Nephron (organoid): ENCODE measurements around the gene DET1.

Experiments used
- H3K27ac Mint-ChIP-seq, 3 experiments: 2 replicates each; pipeline ENCODE4 v1.8.0; 2020; ENCODE audit warnings: mixed read lengths in 3 of 3, mild to moderate bottlenecking in 2 of 3, moderate library complexity in 1 of 3
- H3K27me3 Mint-ChIP-seq: 2 replicates; pipeline ENCODE4 v1.8.0; 2021; ENCODE audit warnings: low read depth, mild to moderate bottlenecking, moderate library complexity, mixed read lengths
- H3K36me3 Mint-ChIP-seq: 2 replicates; pipeline ENCODE4 v1.8.0; 2020; ENCODE audit warnings: low read depth, mixed read lengths
- H3K4me1 Mint-ChIP-seq: 2 replicates; pipeline ENCODE4 v1.8.0; 2020; ENCODE audit warnings: mixed read lengths
- H3K4me3 Mint-ChIP-seq, 3 experiments: 2 replicates each; pipeline ENCODE4 v1.8.0; 2020; ENCODE audit warnings: mild to moderate bottlenecking in 3 of 3, mixed read lengths in 3 of 3, moderate library complexity in 2 of 3
- H3K9me3 Mint-ChIP-seq: 2 replicates; pipeline ENCODE4 v1.8.0; 2020; ENCODE audit warnings: mixed read lengths
- TF ChIP-seq, protein P1 (sequence below), 3 experiments: fragments of 200-600 bp; sonication (generic); IDR thresholded peaks; one replicate each; pipeline ENCODE4 v1.5.0; 2021; ENCODE audit warnings: antibody characterized with exemption in 3 of 3; ENCODE audit not compliant: unreplicated experiment in 3 of 3

The DET1 gene

DNA sequence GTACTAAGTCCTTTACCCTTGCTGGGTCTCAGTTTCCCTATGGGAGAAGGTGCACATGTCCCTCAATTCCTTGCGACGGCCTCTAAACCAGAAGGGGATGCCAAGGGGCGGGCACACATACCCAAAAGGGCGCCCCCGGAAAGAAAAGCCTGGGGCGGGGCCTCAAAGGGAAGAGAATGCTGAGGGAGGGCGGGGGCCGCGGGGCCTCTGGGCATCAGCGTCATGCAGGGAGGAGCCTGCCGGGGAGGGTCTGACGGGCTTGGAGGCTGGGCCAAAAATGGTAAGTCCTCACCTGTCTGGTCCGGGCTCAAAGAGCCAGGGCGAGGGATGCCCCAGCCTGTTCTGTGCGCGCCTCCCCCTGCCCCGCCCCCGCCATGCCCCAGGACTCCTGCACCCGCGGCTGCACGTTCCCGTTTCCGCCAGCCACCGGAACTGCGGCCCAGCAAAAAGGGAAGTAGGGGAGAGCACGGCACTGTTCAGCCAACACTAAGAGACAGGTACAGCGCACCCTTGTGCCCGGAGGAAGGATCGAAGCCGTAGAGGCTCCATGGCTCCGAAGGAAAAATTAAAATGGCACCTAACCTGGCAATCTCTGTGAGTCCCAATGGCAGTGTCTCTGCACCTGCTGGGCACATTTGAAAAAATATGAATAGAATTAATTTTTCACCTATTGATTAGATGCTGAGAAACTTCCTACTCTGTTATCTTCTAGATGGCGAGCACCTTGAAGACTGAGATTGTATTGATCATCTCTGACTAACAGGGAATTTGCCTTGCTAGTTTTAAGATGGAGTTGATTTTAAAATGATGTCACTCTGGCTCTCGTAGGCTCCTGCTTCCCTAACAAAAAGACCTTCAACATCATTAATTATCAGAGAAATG lies at the start of gene DET1:
DET1 (minus strand) TSS at position 434 of the 882 bp plus-strand sequence. CDS start 14,976 bp downstream, outside the sequence.
- peak within 1 kb of the TSS; percentile 92 to 96 (median 95) for H3K4me3 Mint-ChIP-seq
- peaks cover 6% of the 10 kb centered on the region for H3K9me3 Mint-ChIP-seq
- H3K27ac Mint-ChIP-seq = peak within 1 kb of the TSS; percentile 81 to 94 (median 92)
- H3K4me1 Mint-ChIP-seq = peaks cover 23% of the 10 kb centered on the region
- TF ChIP-seq, protein P1, sequence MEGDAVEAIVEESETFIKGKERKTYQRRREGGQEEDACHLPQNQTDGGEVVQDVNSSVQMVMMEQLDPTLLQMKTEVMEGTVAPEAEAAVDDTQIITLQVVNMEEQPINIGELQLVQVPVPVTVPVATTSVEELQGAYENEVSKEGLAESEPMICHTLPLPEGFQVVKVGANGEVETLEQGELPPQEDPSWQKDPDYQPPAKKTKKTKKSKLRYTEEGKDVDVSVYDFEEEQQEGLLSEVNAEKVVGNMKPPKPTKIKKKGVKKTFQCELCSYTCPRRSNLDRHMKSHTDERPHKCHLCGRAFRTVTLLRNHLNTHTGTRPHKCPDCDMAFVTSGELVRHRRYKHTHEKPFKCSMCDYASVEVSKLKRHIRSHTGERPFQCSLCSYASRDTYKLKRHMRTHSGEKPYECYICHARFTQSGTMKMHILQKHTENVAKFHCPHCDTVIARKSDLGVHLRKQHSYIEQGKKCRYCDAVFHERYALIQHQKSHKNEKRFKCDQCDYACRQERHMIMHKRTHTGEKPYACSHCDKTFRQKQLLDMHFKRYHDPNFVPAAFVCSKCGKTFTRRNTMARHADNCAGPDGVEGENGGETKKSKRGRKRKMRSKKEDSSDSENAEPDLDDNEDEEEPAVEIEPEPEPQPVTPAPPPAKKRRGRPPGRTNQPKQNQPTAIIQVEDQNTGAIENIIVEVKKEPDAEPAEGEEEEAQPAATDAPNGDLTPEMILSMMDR (IDR thresholded peaks at IDR 0.05; ENCODE audit: unreplicated experiment in 3 of 3) = peak; percentile 71 to 76 (median 74)
- H3K36me3 Mint-ChIP-seq = no peaks in the 10 kb centered on the region
- H3K27me3 Mint-ChIP-seq = peaks cover 3% of the 10 kb centered on the region

DNA sequence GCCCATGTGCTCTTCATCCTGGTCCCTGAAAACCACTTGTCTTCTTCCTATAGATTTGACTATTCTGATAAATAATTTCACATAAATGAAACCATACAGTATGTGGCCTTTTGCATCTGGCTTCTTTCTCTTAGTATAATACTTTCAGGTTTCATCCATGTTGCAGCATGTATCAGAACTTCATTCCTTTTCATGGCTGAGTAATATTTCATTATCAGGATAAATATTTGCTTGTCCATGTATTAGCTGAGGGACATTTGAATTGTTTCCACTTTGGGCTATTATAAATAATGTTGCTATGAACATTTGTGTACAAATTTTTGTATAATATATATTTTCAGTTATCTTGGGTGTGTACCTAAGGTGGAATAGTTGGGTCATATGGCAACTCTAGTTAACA lies 44.9 kb upstream of the DET1 start:
- H3K27ac Mint-ChIP-seq = no peak overlapping the region
- H3K4me3 Mint-ChIP-seq = no peak overlapping the region
- no peaks in the 10 kb centered on the region for H3K9me3 Mint-ChIP-seq
- TF ChIP-seq, protein P1 (IDR thresholded peaks at IDR 0.05; ENCODE audit: unreplicated experiment in 3 of 3) = no peak
- peaks cover 33% of the 10 kb centered on the region for H3K27me3 Mint-ChIP-seq
- peaks cover 5% of the 10 kb centered on the region for H3K4me1 Mint-ChIP-seq
- no peaks in the 10 kb centered on the region for H3K36me3 Mint-ChIP-seq

DNA sequence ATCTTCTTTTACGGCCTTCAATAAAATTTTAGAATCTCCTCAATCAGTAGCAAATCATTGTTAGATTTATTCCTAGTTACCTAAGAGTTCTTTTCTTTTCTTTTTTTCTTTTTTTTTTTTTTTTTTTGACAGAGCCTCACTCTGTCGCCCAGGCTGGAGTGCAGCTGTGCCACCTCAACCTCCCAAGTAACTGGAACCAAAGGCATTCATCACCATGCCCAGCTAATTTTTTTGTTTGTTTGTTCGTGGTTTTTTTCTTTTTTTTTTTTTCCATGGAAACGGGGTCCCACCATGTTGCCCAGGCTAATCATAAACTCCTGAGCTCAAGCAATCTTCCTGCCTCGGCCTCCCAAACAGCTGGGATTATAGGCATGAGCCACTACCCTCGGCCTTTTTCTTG lies 44.3 kb upstream of the DET1 start:
- TF ChIP-seq, protein P1 (IDR thresholded peaks at IDR 0.05; ENCODE audit: unreplicated experiment in 3 of 3) = no peak
- H3K27me3 Mint-ChIP-seq = peaks cover 33% of the 10 kb centered on the region
- H3K4me1 Mint-ChIP-seq = peaks cover 5% of the 10 kb centered on the region
- H3K9me3 Mint-ChIP-seq = no peaks in the 10 kb centered on the region
- no peaks in the 10 kb centered on the region for H3K36me3 Mint-ChIP-seq
- H3K27ac Mint-ChIP-seq = no peak overlapping the region
- no peak overlapping the region for H3K4me3 Mint-ChIP-seq

DNA sequence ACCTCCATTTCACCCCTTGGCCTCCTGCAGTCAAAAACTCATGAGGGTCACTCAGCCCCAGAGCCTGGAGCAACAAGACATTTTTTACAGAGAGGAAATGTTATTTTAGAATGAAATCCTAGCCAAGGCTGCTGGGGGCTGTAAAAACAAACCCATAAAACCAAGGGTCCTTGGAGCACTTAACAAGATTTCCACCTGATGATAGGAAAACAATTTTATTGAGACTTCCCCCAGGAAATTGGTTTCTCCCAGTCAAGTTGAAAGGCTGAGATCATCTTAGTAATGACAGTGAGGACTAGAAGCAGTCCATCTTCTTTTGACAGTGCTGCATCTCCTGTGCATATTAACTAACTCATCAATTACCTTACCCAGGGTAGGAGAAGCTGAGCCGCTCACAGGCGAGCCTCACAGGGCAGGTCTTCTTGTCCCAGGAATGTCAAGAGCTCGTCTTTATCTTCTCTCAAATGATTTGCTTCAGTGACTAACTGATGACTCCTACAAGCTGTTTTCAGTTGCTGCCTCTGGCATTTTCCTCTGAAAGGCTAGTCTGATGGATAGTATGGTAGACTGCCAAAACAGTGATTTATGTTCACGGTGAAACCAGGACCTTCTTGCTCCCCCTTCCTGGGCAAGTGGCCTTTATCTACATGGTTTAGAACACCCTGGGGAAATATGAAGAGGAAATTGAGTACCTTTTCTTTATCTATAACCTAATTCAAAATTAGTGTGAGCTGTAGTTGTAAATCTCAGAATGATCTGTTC lies 40.1 kb upstream of the DET1 start:
- no peak overlapping the region for H3K4me3 Mint-ChIP-seq
- peaks cover 5% of the 10 kb centered on the region for H3K4me1 Mint-ChIP-seq
- no peaks in the 10 kb centered on the region for H3K36me3 Mint-ChIP-seq
- TF ChIP-seq, protein P1 (IDR thresholded peaks at IDR 0.05; ENCODE audit: unreplicated experiment in 3 of 3) = no peak
- H3K9me3 Mint-ChIP-seq = peaks cover 3% of the 10 kb centered on the region
- H3K27me3 Mint-ChIP-seq = peaks cover 10% of the 10 kb centered on the region
- peak overlapping the region in 1 of 3 experiments; percentile 10 for H3K27ac Mint-ChIP-seq

DNA sequence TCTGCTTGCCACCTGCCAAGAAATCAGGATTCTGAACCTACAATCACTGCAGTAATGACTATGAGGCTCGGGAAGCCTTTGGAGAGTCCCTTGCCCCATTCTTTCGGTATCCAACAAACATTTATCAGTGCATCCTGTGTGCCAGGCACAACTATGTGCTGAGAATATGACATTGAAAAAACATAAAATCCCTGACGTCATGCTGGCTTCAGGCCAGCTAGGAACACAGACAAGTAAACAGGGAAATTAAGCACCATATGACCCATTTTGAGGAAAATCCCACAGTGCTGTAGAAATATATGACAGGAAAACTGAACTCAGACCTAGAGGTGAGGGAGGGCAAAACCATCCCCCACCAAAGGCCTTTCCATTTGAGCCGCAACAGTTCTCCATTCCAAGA lies 34.1 kb upstream of the DET1 start:
- Mint-ChIP-seq H3K27me3 (peaks cover under 1% of the 10 kb centered on the region), H3K4me1 (no peaks in the 10 kb centered on the region), H3K9me3 (peaks cover 3% of the 10 kb centered on the region), H3K36me3 (no peaks in the 10 kb centered on the region), H3K4me3 (no peak overlapping the region), H3K27ac (no peak overlapping the region)
- TF ChIP-seq, protein P1 (IDR thresholded peaks at IDR 0.05; ENCODE audit: unreplicated experiment in 3 of 3) = no peak
